ENCODE data around the gene PXMP4. TPM values are rescaled to one million over a fixed set of nuclear protein-coding genes. Genes with fewer than 3 reads are reported as not detected.

The PXMP4 gene
- 2.6 and 2.9 TPM in 2 replicates for total RNA-seq (2014; rRNA removed; shearing (Covaris generic))

GRCh38 chr20:33719989-33720709 lies at the start of gene PXMP4:
Gene PXMP4, minus strand, starts transcription at chr20:33720310. Its CDS starts 103 bp downstream, at chr20:33720207.

GRCh38 chr20:33731693-33732165 lies 11.6 kb upstream of the PXMP4 start, which contains the start of gene ZNF341:
Gene ZNF341, plus strand, starts transcription at chr20:33731996. Its CDS starts 26 bp downstream, at chr20:33732022.

GRCh38 chr20:33686100-33686983 lies 33.8 kb downstream of the PXMP4 start, which contains the start of gene E2F1:
Gene E2F1, minus strand, starts transcription at chr20:33686385. Its CDS starts 121 bp downstream, at chr20:33686264.

GRCh38 chr20:33674294-33675135 lies 45.6 kb downstream of the PXMP4 start, which contains the start of gene NECAB3:
Gene NECAB3, minus strand, starts transcription at chr20:33674428. Its CDS starts 76 bp downstream, at chr20:33674352.

GRCh38 chr20:33666293-33667244 lies 53.5 kb downstream of the PXMP4 start, which contains the start of gene ACTL10:
Gene ACTL10, plus strand, starts transcription at chr20:33666943. Its CDS starts 555 bp downstream, at chr20:33667498.

GRCh38 chr20:33662172-33662571 lies 57.9 kb downstream of the PXMP4 start, which contains the start of gene C20orf144:
Gene C20orf144, plus strand, starts transcription at chr20:33662327. Its CDS starts 19 bp downstream, at chr20:33662346.

Other genes with a start within 250 kb of the PXMP4 start
- gene CBFA2T2, start 230.2 kb downstream of the PXMP4 start, total RNA-seq (2014; rRNA removed; shearing (Covaris generic)): 3.7 and 4.0 TPM in 2 replicates
- gene C20orf144, start 58.0 kb downstream of the PXMP4 start, total RNA-seq (2014; rRNA removed; shearing (Covaris generic)): 0.04 TPM in 1 of 2 replicates, not detected in the other
- gene ACTL10, start 53.4 kb downstream of the PXMP4 start, total RNA-seq (2014; rRNA removed; shearing (Covaris generic)): 9.3 and 9.6 TPM in 2 replicates
- gene NECAB3, start 45.9 kb downstream of the PXMP4 start, total RNA-seq (2014; rRNA removed; shearing (Covaris generic)): 41.3 and 44.0 TPM in 2 replicates
- gene E2F1, start 33.9 kb downstream of the PXMP4 start, total RNA-seq (2014; rRNA removed; shearing (Covaris generic)): 41.6 and 45.6 TPM in 2 replicates
- gene ZNF341, start 11.7 kb upstream of the PXMP4 start, total RNA-seq (2014; rRNA removed; shearing (Covaris generic)): 3.0 and 3.9 TPM in 2 replicates
- gene CHMP4B, start 91.0 kb upstream of the PXMP4 start, total RNA-seq (2014; rRNA removed; shearing (Covaris generic)): 39.5 TPM in 2 replicates